Chondrocyte (in vitro differentiated cells): ENCODE measurements around the gene ZMYND11. TPM values are rescaled to one million over a fixed set of nuclear protein-coding genes. Genes with fewer than 3 reads are reported as not detected.
A peak's percentile ranks its signal among the peaks of the same experiment; 100 is the strongest.

Source experiments
- DNase-seq: peaks from one replicate; pipeline ENCODE4 v3.0.0; 2021; ENCODE audit warnings: mixed read lengths, low spot score
- H3K27ac Mint-ChIP-seq: one replicate; pipeline ENCODE4 v1.8.0; 2021; ENCODE audit warnings: mild to moderate bottlenecking, moderate library complexity, mixed read lengths; ENCODE audit not compliant: unreplicated experiment
- H3K27me3 Mint-ChIP-seq: 2 replicates; pipeline ENCODE4 v1.8.0; 2021; ENCODE audit warnings: low read depth, mixed read lengths
- H3K36me3 Mint-ChIP-seq: 2 replicates; pipeline ENCODE4 v1.8.0; 2021; ENCODE audit warnings: low read depth, mixed read lengths
- H3K4me1 Mint-ChIP-seq: 2 replicates; pipeline ENCODE4 v1.8.0; 2021; ENCODE audit warnings: low read depth, mild to moderate bottlenecking, mixed read lengths
- H3K4me3 Mint-ChIP-seq: one replicate; pipeline ENCODE4 v1.8.0; 2021; ENCODE audit warnings: mild to moderate bottlenecking, moderate library complexity, mixed read lengths; ENCODE audit not compliant: unreplicated experiment
- H3K9me3 Mint-ChIP-seq: 2 replicates; pipeline ENCODE4 v1.8.0; 2021; ENCODE audit warnings: low read depth, mixed read lengths
- CTCF ChIP-seq: fragments of 200-600 bp; sonication (generic); IDR thresholded peaks from 2 replicates; pipeline ENCODE4 v1.5.0; 2021; ENCODE audit warnings: antibody characterized with exemption, mild to moderate bottlenecking, moderate library complexity
- total RNA-seq: library from RNA; stranded (reverse); gene quantifications from 3 replicates; pipeline ENCODE4 v1.2.1, GENCODE V29; 2021

Gene ZMYND11
- total RNA-seq, 1 donor from 2014 or later = 72.0 TPM

- H3K27ac Mint-ChIP-seq = no peak overlapping the region
- DNase-seq = no peak
Measured at GRCh38 chr10:290026-290725, 154.9 kb downstream of the ZMYND11 start.

DNA sequence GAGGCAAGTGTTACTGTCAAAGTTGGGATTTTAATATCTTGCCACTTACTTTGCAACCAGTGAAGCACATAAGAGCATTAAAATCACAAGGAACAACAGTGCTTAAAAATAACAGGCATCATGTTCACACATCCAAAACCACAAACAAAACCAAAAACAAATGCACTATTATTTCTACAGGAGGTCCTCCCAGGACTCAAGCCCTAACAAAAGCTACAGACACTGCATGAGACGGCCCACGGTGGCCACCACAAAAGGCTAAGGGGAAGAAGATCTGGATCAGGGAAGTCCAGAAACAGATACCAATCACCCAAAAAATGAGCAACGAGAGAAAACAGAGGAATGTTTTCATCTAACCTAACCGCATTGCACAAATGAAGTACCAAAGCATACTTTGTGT lies 158.4 kb downstream of the ZMYND11 start:
- no peak for TF ChIP-seq CTCF
- Mint-ChIP-seq H3K9me3 (no peaks in the 10 kb centered on the region), H3K27me3 (no peaks in the 10 kb centered on the region), H3K36me3 (peaks cover 25% of the 10 kb centered on the region), H3K4me1 (peaks cover 19% of the 10 kb centered on the region), H3K4me3 (no peak overlapping the region), H3K27ac (no peak overlapping the region)
- DNase-seq = no peak

More at GRCh38 chr10:290026-290725, 154.9 kb downstream of the ZMYND11 start:
- H3K27me3 Mint-ChIP-seq = no peaks in the 10 kb centered on the region
- H3K36me3 Mint-ChIP-seq = peaks cover 34% of the 10 kb centered on the region
- TF ChIP-seq CTCF = no peak
- H3K9me3 Mint-ChIP-seq = no peaks in the 10 kb centered on the region
- no peak overlapping the region for H3K4me3 Mint-ChIP-seq
- H3K4me1 Mint-ChIP-seq = peaks cover 31% of the 10 kb centered on the region

DNA sequence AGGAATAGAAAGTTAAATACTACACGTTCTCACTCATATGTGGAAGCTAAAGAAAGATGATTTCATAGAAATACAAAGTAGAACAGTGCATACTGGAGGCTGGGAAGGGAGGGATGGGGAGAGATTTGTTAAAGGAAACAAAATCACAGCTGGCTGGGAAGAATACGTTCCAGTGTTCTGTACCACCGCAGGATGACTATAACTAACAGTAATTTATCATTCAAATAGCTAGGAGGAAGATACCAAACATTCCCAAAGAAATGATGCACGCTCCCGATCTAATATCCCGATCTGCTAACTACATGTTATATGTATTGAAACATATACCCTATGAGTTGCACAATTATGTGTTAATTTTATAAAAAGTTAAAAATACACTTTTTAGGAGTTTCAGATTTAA lies 162.3 kb downstream of the ZMYND11 start:
- peaks cover 19% of the 10 kb centered on the region for H3K4me1 Mint-ChIP-seq
- H3K27me3 Mint-ChIP-seq = no peaks in the 10 kb centered on the region
- no peak for TF ChIP-seq CTCF
- no peak overlapping the region for H3K4me3 Mint-ChIP-seq
- peaks cover 25% of the 10 kb centered on the region for H3K36me3 Mint-ChIP-seq
- DNase-seq = no peak
- no peaks in the 10 kb centered on the region for H3K9me3 Mint-ChIP-seq
- peak overlapping the region; percentile 86 for H3K27ac Mint-ChIP-seq

DNA sequence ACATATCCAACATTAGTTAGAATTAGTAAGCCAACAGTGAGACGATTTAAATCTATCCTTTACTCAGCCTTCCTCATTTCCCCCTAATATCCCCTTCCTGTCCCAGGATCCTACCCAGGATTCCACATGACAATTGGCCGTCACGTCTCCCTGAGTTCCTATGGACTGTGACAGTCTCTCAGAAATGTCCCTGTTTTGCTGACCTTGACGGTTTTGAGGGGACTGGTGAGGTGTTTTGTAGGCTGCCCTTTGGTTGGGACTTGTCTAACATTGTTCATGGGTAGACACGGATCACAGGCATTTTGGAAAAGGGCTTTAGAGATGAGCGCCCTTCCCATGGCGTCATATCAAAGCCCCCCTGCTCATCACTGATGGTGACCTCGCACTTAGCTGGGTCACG lies 162.8 kb downstream of the ZMYND11 start:
- Mint-ChIP-seq H3K27me3 (no peaks in the 10 kb centered on the region), H3K9me3 (no peaks in the 10 kb centered on the region), H3K4me1 (peaks cover 19% of the 10 kb centered on the region), H3K27ac (peak overlapping the region; percentile 70), H3K36me3 (peaks cover 23% of the 10 kb centered on the region), H3K4me3 (no peak overlapping the region)
- DNase-seq = no peak
- TF ChIP-seq CTCF = no peak

- no peak for TF ChIP-seq CTCF
- peaks cover 19% of the 10 kb centered on the region for H3K4me1 Mint-ChIP-seq
- H3K36me3 Mint-ChIP-seq = peaks cover 21% of the 10 kb centered on the region
- no peak overlapping the region for H3K27ac Mint-ChIP-seq
- H3K4me3 Mint-ChIP-seq = no peak overlapping the region
- H3K27me3 Mint-ChIP-seq = no peaks in the 10 kb centered on the region
- DNase-seq = no peak
- no peaks in the 10 kb centered on the region for H3K9me3 Mint-ChIP-seq
Measured at GRCh38 chr10:299512-299911, 164.3 kb downstream of the ZMYND11 start.
